Mucosa of gallbladder (tissue), 1 donor: ENCODE results near the gene CELSR3. TPM values are rescaled to one million over a fixed set of nuclear protein-coding genes. Genes with fewer than 3 reads are reported as not detected.
A peak's percentile ranks its signal among the peaks of the same experiment; 100 is the strongest.

Experiments
- DNase-seq: peaks from one replicate; pipeline ENCODE4 v3.0.0-alpha.2; 2020; ENCODE audit warnings: low spot score
- total RNA-seq: library from RNA; stranded (reverse); gene quantifications from one replicate; pipeline ENCODE4 v1.2.1, GENCODE V29; 2021
- donor health status: DM: no; HTN: no; CAD: no.

The CELSR3 gene
- total RNA-seq, 1 donor from 2014 or later = 0.75 TPM

DNA sequence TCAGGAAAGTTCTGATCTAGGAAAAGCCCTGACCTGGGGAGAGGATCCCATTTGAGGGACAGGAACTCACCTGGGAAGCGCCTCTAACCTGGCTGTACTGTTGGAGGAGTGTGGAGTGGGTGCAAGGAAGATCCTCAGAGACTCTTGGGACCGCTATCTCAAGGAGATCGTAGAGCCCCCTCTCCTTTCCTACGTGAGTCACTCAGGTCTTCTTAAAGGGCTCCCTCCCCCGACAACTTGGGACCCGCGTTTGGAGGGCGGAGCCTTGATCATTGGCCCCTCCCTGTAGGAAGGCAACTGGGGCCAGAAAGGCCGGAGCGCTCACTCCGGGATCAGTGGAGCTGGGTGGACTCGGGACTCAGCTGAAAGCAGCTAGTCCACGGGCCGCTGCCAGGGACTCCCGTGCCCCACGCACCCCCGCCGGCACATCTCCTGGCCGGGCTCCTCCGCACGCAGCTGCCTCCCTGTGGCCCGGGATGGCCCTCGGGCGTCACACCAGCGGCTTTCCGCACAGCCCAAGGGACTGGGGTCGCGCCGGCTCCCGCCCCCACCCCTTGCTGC, 27.9 kb downstream of the CELSR3 start:
- no peak for DNase-seq

- no peak for DNase-seq
Measured at GRCh38 chr3:48633743-48634142, 28.9 kb downstream of the CELSR3 start.

- no peak for DNase-seq
Measured at GRCh38 chr3:48633256-48633655, 29.4 kb downstream of the CELSR3 start.

DNA sequence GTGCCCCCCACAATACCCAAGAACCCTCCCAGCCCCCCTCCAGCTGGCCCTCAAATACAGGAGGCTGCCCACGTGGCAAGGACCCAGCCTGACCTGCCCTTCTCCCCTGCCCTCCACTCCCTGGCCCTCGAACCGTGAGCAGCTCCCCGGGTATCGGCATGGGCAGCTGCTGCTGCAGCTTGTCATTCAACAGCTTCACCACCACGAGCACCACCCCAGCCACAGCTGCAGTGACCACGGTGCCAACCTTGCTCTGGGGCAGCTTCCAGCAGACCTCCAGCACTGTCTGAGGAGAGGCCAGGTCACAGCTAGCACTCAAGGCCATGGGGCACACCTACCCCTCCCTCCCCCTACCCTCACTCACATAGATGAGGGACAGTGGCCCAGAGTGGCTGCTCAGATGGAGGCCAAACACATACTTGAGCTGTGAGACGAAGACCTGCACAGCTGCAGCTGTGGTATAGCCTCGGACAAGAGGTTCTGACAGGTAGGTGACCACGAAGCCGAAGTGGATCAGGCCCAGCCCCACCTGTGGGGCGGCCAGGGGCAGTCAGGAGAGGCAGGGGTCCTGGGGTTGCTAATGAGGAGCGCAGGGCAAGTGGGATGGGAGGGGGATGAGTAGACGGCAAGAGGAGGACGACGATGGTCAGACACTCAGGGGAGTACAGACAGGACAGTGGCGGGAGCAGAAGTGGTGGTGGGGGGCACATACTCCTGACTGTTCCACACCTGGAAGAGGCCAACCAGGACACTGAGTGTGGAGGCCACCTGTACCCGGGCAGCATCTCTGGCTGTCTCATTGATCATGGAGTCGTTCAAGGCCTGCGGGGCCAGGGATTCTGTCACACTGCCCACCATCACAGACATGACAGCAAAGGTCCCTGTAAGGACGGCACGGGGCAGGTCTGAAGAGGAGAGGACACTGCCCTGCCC, 30.9 kb downstream of the CELSR3 start:
- no peak for DNase-seq

DNA sequence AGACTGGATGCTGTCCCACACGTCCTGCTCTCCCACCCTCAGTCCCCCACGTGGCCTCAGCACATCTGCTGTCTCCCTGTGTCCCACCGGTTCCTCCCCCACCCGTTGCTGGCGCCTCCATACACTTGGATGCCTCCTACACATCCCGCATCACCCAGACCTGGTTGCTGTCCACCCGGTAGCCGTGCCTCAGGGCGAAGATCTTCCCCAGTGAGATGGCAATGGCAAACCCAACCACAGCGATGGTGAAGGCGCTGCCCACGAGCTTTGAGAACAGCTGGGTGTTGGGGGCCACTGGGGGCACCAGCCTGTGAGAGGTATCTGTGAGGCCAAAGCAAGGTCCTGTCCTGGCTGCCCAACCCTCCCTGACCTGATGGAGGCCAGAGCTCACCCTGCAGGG, 31.9 kb downstream of the CELSR3 start:
- no peak for DNase-seq

DNA sequence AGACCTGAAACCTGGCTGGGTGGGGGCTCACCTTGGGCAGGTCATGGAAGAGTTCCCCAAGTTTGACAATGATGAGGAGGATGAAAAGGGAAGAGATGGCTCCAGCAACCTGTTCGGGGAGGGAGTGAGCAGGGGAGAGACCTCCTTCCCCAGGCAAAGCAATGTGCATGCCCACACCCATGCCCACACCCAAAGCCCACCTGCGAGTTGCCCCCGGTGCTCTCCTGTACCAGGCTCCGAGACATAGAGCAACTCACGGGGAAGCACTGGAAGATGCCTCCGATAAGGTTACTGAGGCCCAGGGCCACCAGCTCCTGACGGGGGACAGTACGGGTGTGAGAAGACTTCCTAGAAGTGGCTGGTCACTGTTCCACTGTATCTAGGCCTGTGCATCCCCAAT, 32.3 kb downstream of the CELSR3 start:
- no peak for DNase-seq

- no peak for DNase-seq
Measured at GRCh38 chr3:48629894-48630293, 32.8 kb downstream of the CELSR3 start.

GRCh38 chr3:48628277-48629017, 34.2 kb downstream of the CELSR3 start:
- DNase-seq = no peak

DNA sequence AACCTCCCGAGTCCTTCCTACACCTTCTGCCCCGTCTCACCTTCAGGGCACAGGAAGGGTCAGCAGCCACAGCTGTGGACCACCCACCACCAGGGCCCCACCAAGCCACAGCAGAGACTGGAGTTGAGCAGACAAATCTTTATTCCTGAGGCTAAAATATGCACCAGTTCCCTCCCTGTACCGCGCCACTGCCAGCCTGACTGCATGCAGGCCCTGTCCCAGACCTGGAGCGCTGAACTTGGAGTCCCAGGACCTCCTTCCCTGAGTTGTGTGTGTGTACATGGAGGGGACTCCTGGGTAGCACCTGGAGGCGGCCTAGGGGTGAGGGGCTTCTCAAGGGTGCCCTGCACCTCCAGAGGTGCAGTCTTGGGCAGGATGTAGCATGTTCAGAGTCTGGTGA, 37.1 kb downstream of the CELSR3 start:
- no peak for DNase-seq

- DNase-seq = no peak
Measured at GRCh38 chr3:48624767-48625166, 37.9 kb downstream of the CELSR3 start.

DNA sequence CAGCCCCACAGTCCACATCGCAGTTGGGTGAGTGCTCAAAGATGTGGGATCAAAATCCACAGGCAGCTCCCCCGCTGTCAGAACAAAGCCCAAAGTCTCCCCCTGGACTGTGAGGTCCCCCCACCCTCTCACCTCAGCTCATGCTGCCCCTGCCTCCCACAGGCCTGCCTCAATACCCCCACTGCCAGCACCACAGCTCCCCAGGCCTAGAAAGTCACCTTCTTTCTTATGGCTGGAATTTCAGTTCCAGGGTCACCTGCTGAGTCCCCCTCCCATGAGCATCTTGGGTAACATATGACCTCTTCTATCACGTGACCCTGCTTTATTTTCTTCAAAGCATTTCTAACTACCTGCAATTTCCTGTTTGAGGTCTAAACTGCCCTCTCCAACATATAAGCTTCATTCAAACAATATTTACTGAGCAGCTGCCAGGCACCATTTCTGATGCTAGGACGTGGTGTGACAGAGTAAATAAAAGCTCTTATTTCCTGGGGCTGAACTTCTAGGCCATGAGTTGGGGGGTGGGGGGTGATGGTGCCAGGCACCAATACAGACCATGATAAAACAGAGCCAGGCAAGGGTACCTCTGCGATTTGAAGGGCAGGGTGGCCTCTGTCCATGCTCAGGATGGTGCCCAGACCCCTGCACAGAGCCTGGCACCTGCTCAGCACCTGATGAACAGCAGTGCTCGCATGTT, 38.7 kb downstream of the CELSR3 start:
- DNase-seq = no peak

GRCh38 chr3:48621461-48621869, 41.2 kb downstream of the CELSR3 start, which contains the start of gene TMEM89:
Gene TMEM89, minus strand, starts transcription at chr3:48621769. Its CDS starts 13 bp downstream, at chr3:48621756.
- DNase-seq = no peak

GRCh38 chr3:48619541-48620524, 42.9 kb downstream of the CELSR3 start:
- DNase-seq = no peak

DNA sequence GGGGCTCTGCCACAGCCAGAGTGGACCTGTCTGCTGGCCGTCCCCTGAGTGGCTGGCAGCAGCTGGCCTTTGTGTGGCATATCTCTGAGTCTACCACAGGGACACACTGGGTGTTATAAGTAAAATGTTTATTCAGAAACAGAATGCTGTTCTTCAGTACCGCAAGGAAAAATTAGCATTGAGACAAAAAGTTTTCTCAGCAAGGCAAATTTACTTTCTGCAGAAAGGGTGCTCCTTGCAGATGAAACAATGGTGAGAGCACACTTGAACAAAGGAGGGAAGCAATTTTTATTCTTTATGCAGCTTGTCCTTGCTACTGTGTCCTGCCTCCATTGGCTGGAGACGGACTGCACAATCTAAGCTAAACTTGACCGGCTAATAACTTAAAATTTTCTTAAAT, 45.1 kb downstream of the CELSR3 start:
- DNase-seq = no peak

- no peak for DNase-seq
Measured at GRCh38 chr3:48614044-48614443, 48.6 kb downstream of the CELSR3 start.

DNA sequence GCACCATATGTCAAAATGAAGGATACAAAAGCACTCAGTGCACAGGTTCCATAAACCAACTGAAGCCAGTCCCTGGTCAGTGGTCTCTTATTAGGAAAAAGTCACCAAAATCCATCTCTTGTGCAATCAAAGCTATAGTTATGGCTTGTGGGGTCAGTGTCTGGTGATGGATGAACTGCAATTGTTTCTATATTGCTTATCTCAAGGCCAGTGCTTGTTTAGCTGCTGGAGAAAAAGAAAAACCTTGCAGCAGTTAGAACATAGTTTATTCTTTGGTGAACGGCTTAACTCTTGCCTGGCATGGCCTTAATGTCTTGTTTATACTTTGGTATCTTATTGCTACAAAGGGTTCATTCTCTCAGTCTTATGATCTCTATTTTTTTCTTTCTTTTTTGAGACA, 50.4 kb downstream of the CELSR3 start:
- no peak for DNase-seq

- DNase-seq = peak; percentile 94
Measured at GRCh38 chr3:48609088-48610005, 53.3 kb downstream of the CELSR3 start, which contains the start of gene UQCRC1. Gene UQCRC1, minus strand, starts transcription at chr3:48609646. Its CDS starts 26 bp downstream, at chr3:48609620.

DNA sequence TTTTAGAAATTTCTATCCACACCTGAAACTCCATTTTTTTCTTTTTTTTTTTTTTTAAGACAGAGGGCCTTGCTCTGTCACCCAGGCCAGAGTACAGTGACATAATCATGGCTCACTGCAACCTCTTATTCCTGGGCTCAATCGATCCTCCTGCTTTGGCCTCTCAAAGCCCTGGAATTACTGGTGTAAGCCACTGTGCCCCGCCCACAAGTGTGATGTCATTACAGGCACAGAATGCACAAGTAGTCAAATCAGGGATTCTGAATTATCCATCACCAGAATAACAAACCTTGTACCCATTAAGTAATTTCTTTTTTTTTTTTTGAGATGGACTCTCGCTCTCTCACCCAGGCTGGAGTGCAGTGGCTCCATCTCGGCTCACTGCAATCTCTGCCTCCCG, 55.2 kb downstream of the CELSR3 start:
- no peak for DNase-seq

DNA sequence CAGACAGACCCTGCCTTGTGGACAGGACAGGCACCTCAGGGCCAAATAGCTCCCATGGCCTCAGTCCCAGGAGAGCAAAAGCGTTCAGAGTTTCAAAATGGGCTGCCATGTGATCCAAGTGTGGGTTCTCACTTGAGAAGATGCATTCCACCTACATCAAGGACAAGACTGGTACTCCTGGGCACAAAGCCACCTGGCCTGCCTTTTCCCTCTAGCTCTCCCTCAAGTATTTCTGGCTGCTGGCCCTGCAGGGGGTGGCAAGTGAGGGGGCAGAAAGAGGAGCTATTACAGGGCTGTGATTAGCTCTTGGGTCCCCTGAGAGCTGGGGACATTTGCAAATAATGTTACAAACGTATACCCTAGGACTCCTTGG, 61.1 kb downstream of the CELSR3 start:
- no peak for DNase-seq
